Head of caudate nucleus (tissue), 42 donors: ENCODE results near the gene PSMC4.

Experiments
- DNase-seq, 42 donors: peaks; one replicate each; pipeline versions ENCODE4 v3.0.0 to v3.0.0-alpha.2; 2020 to 2021; ENCODE audit warnings: mixed read lengths in 7 of 42
- intact Hi-C: fragments of 100-400 bp; cut with DNase I; formaldehyde crosslinking; loops from one replicate; pipeline ENCODE4 v1.15.0; 2022

Gene PSMC4

GRCh38 chr19:39974377-39975155, 3.6 kb downstream of the PSMC4 start:
- peak in 1 of 42 donors; percentile 16 for DNase-seq
- intact Hi-C loops = no loop called here

GRCh38 chr19:39982883-39983282, 11.9 kb downstream of the PSMC4 start:
- intact Hi-C loops = no loop called here
- peak in 1 of 42 donors; percentile 25 for DNase-seq

- no peak for DNase-seq
- intact Hi-C loops = no loop called here
Observed at GRCh38 chr19:39983695-39984300, 12.8 kb downstream of the PSMC4 start.

- DNase-seq = no peak
- intact Hi-C loops = no loop called here
Observed at GRCh38 chr19:39986643-39987042, 15.7 kb downstream of the PSMC4 start.

GRCh38 chr19:39987167-39987566, 16.2 kb downstream of the PSMC4 start:
- no peak for DNase-seq
- intact Hi-C loops = no loop called here

- intact Hi-C loops = no loop called here
- DNase-seq = no peak
Observed at GRCh38 chr19:39987596-39987995, 16.6 kb downstream of the PSMC4 start.

GRCh38 chr19:39993605-39994004, 22.6 kb downstream of the PSMC4 start:
- intact Hi-C loops = no loop called here
- no peak for DNase-seq

- DNase-seq = no peak
Observed at GRCh38 chr19:39994361-39994760, 23.4 kb downstream of the PSMC4 start.

GRCh38 chr19:39995794-39996193, 24.8 kb downstream of the PSMC4 start:
- intact Hi-C loops = loop anchor here (2.0 kb wide), 1 partner anchor 25 kb away; the partner anchor contains the start of gene PSMC4
- peak in 1 of 42 donors; percentile 6 for DNase-seq

More at GRCh38 chr19:39994361-39994760, 23.4 kb downstream of the PSMC4 start:
- intact Hi-C loops = no loop called here

GRCh38 chr19:39996218-39996810, 25.3 kb downstream of the PSMC4 start:
- peak in 36 of 42 donors; percentile 8 to 72 (median 40) for DNase-seq
- intact Hi-C loops = loop anchor here (2.0 kb wide), 1 partner anchor 26 kb away; the partner anchor contains the start of gene PSMC4

GRCh38 chr19:39996811-39997637, 26.1 kb downstream of the PSMC4 start, which contains the start of gene ZNF546:
Gene ZNF546, plus strand, starts transcription at chr19:39997060. Its CDS starts 1,267 bp downstream, at chr19:39998327.
- intact Hi-C loops = loop anchor here (2.0 kb wide), 1 partner anchor 26 kb away; the partner anchor contains the start of gene PSMC4
- DNase-seq = peak; percentile 87 to 97 (median 92)

- intact Hi-C loops = loop anchor here (2.0 kb wide), 1 partner anchor 27 kb away; the partner anchor contains the start of gene PSMC4
- peak in 4 of 42 donors; percentile 4 to 32 (median 22) for DNase-seq
Observed at GRCh38 chr19:39997638-39998216, 26.8 kb downstream of the PSMC4 start.

GRCh38 chr19:39998501-39998900, 27.5 kb downstream of the PSMC4 start:
- no peak for DNase-seq
- intact Hi-C loops = no loop called here

- intact Hi-C loops = no loop called here
- no peak for DNase-seq
Observed at GRCh38 chr19:40005691-40006272, 34.8 kb downstream of the PSMC4 start.

- intact Hi-C loops = no loop called here
- no peak for DNase-seq
Observed at GRCh38 chr19:40006273-40006691, 35.3 kb downstream of the PSMC4 start.

GRCh38 chr19:40009674-40010073, 38.7 kb downstream of the PSMC4 start:
- no peak for DNase-seq
- intact Hi-C loops = no loop called here

- DNase-seq = no peak
- intact Hi-C loops = no loop called here
Observed at GRCh38 chr19:40013991-40014390, 43.0 kb downstream of the PSMC4 start.

- no peak for DNase-seq
- intact Hi-C loops = no loop called here
Observed at GRCh38 chr19:40023969-40024368, 53.0 kb downstream of the PSMC4 start.
